Hepatocyte (in vitro differentiated cells): ENCODE measurements around the gene SPTBN5. TPM values are rescaled to one million over a fixed set of nuclear protein-coding genes. Genes with fewer than 3 reads are reported as not detected.
A peak's percentile ranks its signal among the peaks of the same experiment; 100 is the strongest.

ENCODE experiments used
- DNase-seq: peaks from one replicate; pipeline ENCODE4 v3.0.0-alpha.2; 2016; ENCODE audit warnings: low spot score
- H2AFZ ChIP-seq: fragments of 200-600 bp; sonication (generic); 2 replicates; pipeline ENCODE4 v1.6.0; 2016; ENCODE audit warnings: antibody characterized with exemption, mild to moderate bottlenecking
- H3K27ac ChIP-seq: fragments of 200-600 bp; sonication (generic); 2 replicates; pipeline ENCODE4 v1.5.1; 2016; ENCODE audit warnings: mild to moderate bottlenecking
- H3K27me3 ChIP-seq: fragments of 200-600 bp; sonication (generic); 2 replicates; pipeline ENCODE4 v1.6.1; 2016
- H3K36me3 ChIP-seq: fragments of 200-600 bp; sonication (generic); replicated peaks from 2 replicates; pipeline ENCODE4 v1.5.1; 2016; ENCODE audit warnings: low read depth; ENCODE audit not compliant: insufficient read depth
- H3K4me1 ChIP-seq: fragments of 200-600 bp; sonication (generic); 2 replicates; pipeline ENCODE4 v1.5.1; 2016; ENCODE audit warnings: mild to moderate bottlenecking, moderate library complexity; ENCODE audit not compliant: insufficient read depth
- H3K4me2 ChIP-seq: fragments of 200-600 bp; sonication (generic); 2 replicates; pipeline ENCODE4 v1.6.0; 2016
- H3K4me3 ChIP-seq: fragments of 200-600 bp; sonication (generic); 2 replicates; pipeline ENCODE4 v1.5.1; 2016; ENCODE audit warnings: mild to moderate bottlenecking
- H3K79me2 ChIP-seq: fragments of 200-600 bp; sonication (generic); 2 replicates; pipeline ENCODE4 v1.6.0; 2017; ENCODE audit warnings: mild to moderate bottlenecking
- H3K9me2 ChIP-seq: fragments of 200-600 bp; sonication (generic); replicated peaks from 2 replicates; pipeline ENCODE4 v1.6.0; 2017; ENCODE audit warnings: mild to moderate bottlenecking; ENCODE audit not compliant: insufficient read depth
- H3K9me3 ChIP-seq: fragments of 200-600 bp; sonication (generic); 2 replicates; pipeline ENCODE4 v1.5.1; 2016; ENCODE audit warnings: low read depth, mild to moderate bottlenecking
- H4K20me1 ChIP-seq: fragments of 200-600 bp; sonication (generic); 2 replicates; pipeline ENCODE4 v1.6.0; 2016; ENCODE audit warnings: mild to moderate bottlenecking; ENCODE audit not compliant: insufficient read depth, poor library complexity, severe bottlenecking
- EZH2 ChIP-seq: fragments of 200-600 bp; sonication (generic); IDR thresholded peaks from 2 replicates; pipeline ENCODE4 v1.6.1; 2016; ENCODE audit warnings: antibody characterized with exemption, mild to moderate bottlenecking, borderline replicate concordance
- EZH2phosphoT487 ChIP-seq: fragments of 200-600 bp; sonication (generic); IDR thresholded peaks from one replicate; pipeline ENCODE4 v1.6.1; 2018; ENCODE audit warnings: antibody characterized with exemption, mild to moderate bottlenecking, low read depth, moderate library complexity; ENCODE audit not compliant: unreplicated experiment, severe bottlenecking
- WGBS: methylation state at CpG from one replicate; pipeline ENCODE4 v1.1.6; 2016; ENCODE audit warnings: low lambda C conversion rate; ENCODE audit errors: missing lambda C conversion rate; 5-methylcytosine and 5-hydroxymethylcytosine counted together
- polyA plus RNA-seq: library from polyadenylated mRNA; unstranded; fragments of >200 nt; fragmentation: Nextera tagmentation; extraction: Ambion mirVana; gene quantifications from 2 replicates; pipeline ENCODE4 v1.2.1, GENCODE V29; 2016
- total RNA-seq: library from RNA; depleted of rRNA; stranded (reverse); fragments of >200 nt; gene quantifications from 2 replicates; pipeline ENCODE4 v1.2.3, GENCODE V29; 2014
- TF ChIP-seq, protein P1 (sequence below): fragments of 200-600 bp; sonication (generic); IDR thresholded peaks from 2 replicates; pipeline ENCODE4 v1.5.1; 2016; ENCODE audit warnings: antibody characterized with exemption, mild to moderate bottlenecking; ENCODE audit not compliant: poor library complexity

SPTBN5 gene
- total and polyA plus RNA-seq, 2 experiments from 2014 or later = 1.7 to 1.9 TPM

DNA sequence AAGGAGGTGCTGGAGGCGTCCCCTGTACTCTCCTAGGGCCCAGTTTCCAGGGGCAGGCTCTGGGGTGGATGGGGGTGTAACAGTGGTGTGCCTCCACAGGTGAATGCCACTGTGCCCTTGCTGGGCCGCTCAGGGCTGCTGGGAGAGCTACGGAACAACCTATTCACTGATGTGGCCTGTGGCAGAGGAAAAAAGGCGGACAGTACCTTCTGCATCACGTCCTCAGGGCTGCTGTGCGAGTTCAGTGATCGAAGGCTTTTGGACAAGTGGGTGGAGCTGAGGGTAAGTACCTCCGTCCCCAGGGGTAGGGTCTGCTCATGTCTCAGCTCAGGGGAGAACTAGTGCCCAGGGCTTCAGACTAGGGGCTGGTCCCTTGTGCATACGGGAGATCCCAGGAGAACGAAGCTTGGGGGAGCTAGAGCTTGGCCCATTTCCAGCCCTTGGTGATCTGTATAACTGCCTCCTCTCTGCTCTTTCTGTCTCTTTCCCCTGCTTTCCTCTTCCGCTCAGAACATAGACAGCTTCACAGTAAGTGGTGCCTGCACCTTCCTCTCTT lies 81.0 kb downstream of the SPTBN5 start:
- Histone ChIP-seq H3K4me3 (no peak overlapping the region), H3K9me2 (no peaks in the 10 kb centered on the region), H3K4me1 (no peaks in the 10 kb centered on the region), H4K20me1 (no peaks in the 10 kb centered on the region), H3K79me2 (peaks cover 7% of the 10 kb centered on the region), H2AFZ (no peak overlapping the region), H3K36me3 (no peaks in the 10 kb centered on the region), H3K4me2 (no peak overlapping the region), H3K9me3 (no peaks in the 10 kb centered on the region), H3K27ac (no peak overlapping the region), H3K27me3 (no peaks in the 10 kb centered on the region)
- DNase-seq = no peak
- 99% methylated on average over 11 of the region's 11 CpGs for WGBS
- TF ChIP-seq EZH2phosphoT487 = no peak
- no peak for TF ChIP-seq EZH2
- TF ChIP-seq, protein P1, sequence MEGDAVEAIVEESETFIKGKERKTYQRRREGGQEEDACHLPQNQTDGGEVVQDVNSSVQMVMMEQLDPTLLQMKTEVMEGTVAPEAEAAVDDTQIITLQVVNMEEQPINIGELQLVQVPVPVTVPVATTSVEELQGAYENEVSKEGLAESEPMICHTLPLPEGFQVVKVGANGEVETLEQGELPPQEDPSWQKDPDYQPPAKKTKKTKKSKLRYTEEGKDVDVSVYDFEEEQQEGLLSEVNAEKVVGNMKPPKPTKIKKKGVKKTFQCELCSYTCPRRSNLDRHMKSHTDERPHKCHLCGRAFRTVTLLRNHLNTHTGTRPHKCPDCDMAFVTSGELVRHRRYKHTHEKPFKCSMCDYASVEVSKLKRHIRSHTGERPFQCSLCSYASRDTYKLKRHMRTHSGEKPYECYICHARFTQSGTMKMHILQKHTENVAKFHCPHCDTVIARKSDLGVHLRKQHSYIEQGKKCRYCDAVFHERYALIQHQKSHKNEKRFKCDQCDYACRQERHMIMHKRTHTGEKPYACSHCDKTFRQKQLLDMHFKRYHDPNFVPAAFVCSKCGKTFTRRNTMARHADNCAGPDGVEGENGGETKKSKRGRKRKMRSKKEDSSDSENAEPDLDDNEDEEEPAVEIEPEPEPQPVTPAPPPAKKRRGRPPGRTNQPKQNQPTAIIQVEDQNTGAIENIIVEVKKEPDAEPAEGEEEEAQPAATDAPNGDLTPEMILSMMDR = no peak

DNA sequence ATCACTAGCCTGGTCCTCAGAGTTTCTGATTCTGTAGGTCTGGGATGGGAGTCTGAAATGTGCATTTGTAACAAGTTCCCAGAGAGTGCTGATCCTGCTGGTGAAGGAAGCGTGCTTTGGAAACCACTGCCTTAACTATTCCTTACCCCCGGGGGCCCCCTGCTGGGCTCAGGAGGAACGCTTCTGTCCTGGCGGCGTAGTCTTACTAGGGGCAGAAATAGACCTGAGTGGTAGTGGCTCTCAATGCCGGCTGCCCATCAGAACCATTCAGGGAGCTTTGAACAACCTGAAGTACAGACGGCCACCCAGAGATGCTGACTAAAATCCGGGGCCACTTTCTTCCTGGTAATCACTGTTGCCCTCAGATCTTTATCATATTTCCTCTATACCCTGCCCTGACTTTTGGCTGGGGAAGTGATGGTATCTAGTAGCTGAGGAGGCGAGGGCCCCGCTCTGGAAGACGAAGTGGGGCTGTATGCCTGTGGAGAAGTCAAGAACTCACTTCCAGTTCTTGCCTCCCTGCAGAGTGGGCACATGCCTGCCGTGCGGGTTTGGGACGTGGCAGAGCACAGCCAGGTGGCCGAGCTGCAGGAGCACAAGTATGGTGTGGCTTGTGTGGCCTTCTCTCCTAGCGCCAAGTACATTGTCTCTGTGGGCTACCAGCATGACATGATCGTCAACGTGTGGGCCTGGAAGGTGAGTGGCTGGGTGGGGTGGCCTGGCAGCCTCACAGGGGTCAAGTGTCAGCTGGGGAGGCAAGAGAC lies 82.2 kb downstream of the SPTBN5 start:
- Histone ChIP-seq H3K9me3 (no peaks in the 10 kb centered on the region), H2AFZ (no peak overlapping the region), H3K36me3 (no peaks in the 10 kb centered on the region), H3K27me3 (no peaks in the 10 kb centered on the region), H3K9me2 (no peaks in the 10 kb centered on the region), H3K4me1 (no peaks in the 10 kb centered on the region), H3K79me2 (peaks cover 9% of the 10 kb centered on the region), H3K4me2 (no peak overlapping the region), H4K20me1 (no peaks in the 10 kb centered on the region), H3K4me3 (no peak overlapping the region), H3K27ac (no peak overlapping the region)
- 55% methylated on average over 17 of the region's 18 CpGs for WGBS
- DNase-seq = peak; percentile 93
- TF ChIP-seq, protein P1 = peak; percentile 92
- no peak for TF ChIP-seq EZH2phosphoT487

DNA sequence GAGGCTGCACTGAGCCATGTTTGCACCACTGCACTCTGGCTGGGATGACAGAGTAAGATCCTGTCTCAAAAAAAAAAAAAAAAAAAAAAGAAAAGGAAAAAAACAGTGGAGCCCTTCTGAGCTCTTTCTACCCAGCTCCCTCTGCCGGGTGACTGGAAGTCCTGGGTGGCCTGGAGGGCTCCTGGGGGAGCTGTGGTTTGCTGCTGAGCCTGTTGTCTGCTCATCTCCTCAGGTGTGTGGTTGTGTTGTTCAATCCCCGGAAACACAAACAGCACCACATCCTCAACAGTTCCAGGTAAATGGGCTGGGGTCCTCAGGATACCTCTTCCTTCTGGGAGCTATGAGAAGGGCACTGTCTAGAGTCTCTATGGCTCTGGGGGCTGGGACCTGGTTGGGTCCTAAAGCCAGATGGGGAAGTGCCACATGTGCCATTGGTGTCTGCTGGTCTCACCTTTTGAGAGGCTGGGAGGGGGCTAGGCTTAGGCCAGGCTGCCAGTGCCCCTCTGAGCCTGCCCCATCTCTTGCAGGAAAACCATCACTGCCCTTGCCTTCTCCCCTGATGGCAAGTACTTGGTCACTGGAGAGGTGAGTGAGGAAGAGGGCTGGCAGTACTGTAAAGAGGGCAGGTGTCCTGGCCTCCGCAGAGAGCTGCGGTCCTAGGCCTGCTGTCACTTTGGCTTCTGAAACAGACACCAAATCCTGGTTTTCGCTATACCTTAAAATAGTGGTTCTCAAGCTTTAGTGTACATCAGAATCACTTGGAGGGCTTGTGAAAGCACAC lies 83.0 kb downstream of the SPTBN5 start:
- Histone ChIP-seq H3K9me2 (no peaks in the 10 kb centered on the region), H3K4me3 (no peak overlapping the region), H2AFZ (no peak overlapping the region), H3K27ac (no peak overlapping the region), H4K20me1 (no peaks in the 10 kb centered on the region), H3K4me2 (no peak overlapping the region), H3K9me3 (no peaks in the 10 kb centered on the region), H3K79me2 (peaks cover 9% of the 10 kb centered on the region), H3K36me3 (no peaks in the 10 kb centered on the region), H3K4me1 (no peaks in the 10 kb centered on the region), H3K27me3 (no peaks in the 10 kb centered on the region)
- WGBS = 98% methylated on average over 5 of the region's 5 CpGs
- no peak for DNase-seq
- no peak for TF ChIP-seq EZH2
- TF ChIP-seq, protein P1 = no peak
- no peak for TF ChIP-seq EZH2phosphoT487
